B cell (primary cell): Measurements from ENCODE around the gene CAPNS2.

Source experiments
- CTCF ChIP-seq: fragments of 200-600 bp; IDR thresholded peaks from one replicate; pipeline ENCODE4 v1.8.0; 2022; ENCODE audit warnings: antibody characterized with exemption, mild to moderate bottlenecking
- EZH2 ChIP-seq: IDR thresholded peaks from 2 replicates; pipeline ENCODE4 v1.6.1; 2012; ENCODE audit warnings: borderline replicate concordance, low read depth, mild to moderate bottlenecking, moderate library complexity, low read length; ENCODE audit not compliant: insufficient read depth, poor library complexity, severe bottlenecking

GRCh38 chr16:55569025-55569424 is 2.5 kb downstream of the CAPNS2 start:
- TF ChIP-seq EZH2 (no peak), CTCF (no peak)
